Measurements from ENCODE around the gene AFMID.

GRCh38 chr17:78211032-78211431 lies 23.9 kb downstream of the AFMID start:
- no peak for TF ChIP-seq CTCF (IDR thresholded peaks at IDR 0.05)
- no peak for TF ChIP-seq EZH2 (IDR thresholded peaks at IDR 0.05; ENCODE audit: borderline replicate concordance, insufficient read depth, low read depth, low read length, poor library complexity, severe bottlenecking)
